PC-3 (cell line): ENCODE measurements around the gene TIMP2. TPM values are rescaled to one million over a fixed set of nuclear protein-coding genes. Genes with fewer than 3 reads are reported as not detected.

Experiments used
- ATAC-seq: fragments of 200-7000 bp; cut with Tn5 transposase; 2 replicates; pipeline ENCODE4 v1.9.1; 2020; ENCODE audit warnings: mild to moderate bottlenecking, moderate library complexity
- BruUV-seq: library from RNA; stranded (reverse); fragments of 400-500 nt; replicated peaks from 2 replicates; lab custom pipeline; 2021; lab: Mats Ljungman, UMichigan
- CTCF ChIA-PET: fragments of 300-600 bp; sonication (Branson Sonifier 250); formaldehyde crosslinking; loops from one replicate; lab custom pipeline; 2022; ENCODE audit warnings: antibody characterized with exemption; lab: Charles Lee
- POLR2A ChIA-PET: fragments of 300-600 bp; sonication (Branson Sonifier 250); formaldehyde crosslinking; loops from one replicate; lab custom pipeline; 2022; ENCODE audit warnings: antibody characterized with exemption; ENCODE audit not compliant: unreplicated experiment; lab: Charles Lee
- DNase-seq: peaks from one replicate; pipeline ENCODE4 v3.0.0-alpha.2; 2015
- H2AFZ ChIP-seq: fragments of 300-600 bp; sonication (generic); 2 replicates; pipeline ENCODE4 v1.6.0; 2016; ENCODE audit warnings: antibody characterized with exemption, low read length
- H3F3A ChIP-seq: fragments of 300-600 bp; sonication (generic); one replicate; pipeline ENCODE4 v1.6.0; 2017; ENCODE audit warnings: antibody characterized with exemption, low read length, control low read depth, mild to moderate bottlenecking; ENCODE audit not compliant: unreplicated experiment
- H3K27ac ChIP-seq: fragments of 300-600 bp; sonication (generic); 2 replicates; pipeline ENCODE4 v1.5.1; 2016; ENCODE audit warnings: mild to moderate bottlenecking, low read length
- H3K27me3 ChIP-seq: fragments of 300-600 bp; sonication (generic); 2 replicates; pipeline ENCODE4 v1.6.1; 2016; ENCODE audit warnings: low read length, mixed read lengths
- H3K36me3 ChIP-seq: fragments of 300-600 bp; sonication (generic); 2 replicates; pipeline ENCODE4 v1.6.1; 2016; ENCODE audit warnings: low read depth, mixed run types, low read length, mixed read lengths
- H3K4me1 ChIP-seq: fragments of 300-600 bp; sonication (generic); 2 replicates; pipeline ENCODE4 v1.5.1; 2016; ENCODE audit warnings: low read length; ENCODE audit not compliant: insufficient read depth
- H3K4me2 ChIP-seq: fragments of 300-600 bp; sonication (generic); 2 replicates; pipeline ENCODE4 v1.6.0; 2016; ENCODE audit warnings: low read length
- H3K4me3 ChIP-seq: fragments of 300-600 bp; sonication (generic); 2 replicates; pipeline ENCODE4 v1.5.1; 2016; ENCODE audit warnings: mild to moderate bottlenecking, low read length, mixed read lengths
- H3K79me2 ChIP-seq: fragments of 300-600 bp; sonication (generic); 2 replicates; pipeline ENCODE4 v1.6.1; 2017; ENCODE audit warnings: low read length, mixed read lengths
- H3K9ac ChIP-seq: fragments of 300-600 bp; sonication (generic); 2 replicates; pipeline ENCODE4 v1.6.0; 2016; ENCODE audit warnings: mild to moderate bottlenecking, low read length
- H3K9me2 ChIP-seq: fragments of 300-600 bp; sonication (generic); replicated peaks from 2 replicates; pipeline ENCODE4 v1.6.1; 2016; ENCODE audit warnings: mixed run types, low read length, mixed read lengths
- H3K9me3 ChIP-seq: fragments of 300-600 bp; sonication (generic); 2 replicates; pipeline ENCODE4 v1.6.1; 2016; ENCODE audit warnings: low read length, mixed read lengths
- H4K20me1 ChIP-seq: fragments of 300-600 bp; sonication (generic); 2 replicates; pipeline ENCODE4 v1.6.1; 2016; ENCODE audit warnings: low read length, mixed read lengths
- EZH2 ChIP-seq: fragments of 300-600 bp; sonication (generic); IDR thresholded peaks from one replicate; pipeline ENCODE4 v1.6.1; 2017; ENCODE audit warnings: antibody characterized with exemption, mild to moderate bottlenecking, low read length; ENCODE audit not compliant: unreplicated experiment
- EZH2phosphoT487 ChIP-seq: fragments of 300-600 bp; sonication (generic); IDR thresholded peaks from 2 replicates; pipeline ENCODE4 v1.6.1; 2018; ENCODE audit warnings: mild to moderate bottlenecking, antibody characterized with exemption, low read length, borderline replicate concordance
- intact Hi-C: fragments of 100-400 bp; cut with micrococcal nuclease; formaldehyde crosslinking; loops from 2 replicates; pipeline ENCODE4 v1.9.0; 2023
- total RNA-seq: library from RNA; depleted of rRNA; stranded (reverse); fragments of >200 nt; gene quantifications from 2 replicates; pipeline ENCODE4 v1.2.3, GENCODE V29; 2014
- TF ChIP-seq, protein P1 (sequence below): fragments of 300-600 bp; sonication (generic); conservative IDR thresholded peaks from 2 replicates; pipeline ENCODE4 v1.5.1; 2017; ENCODE audit warnings: antibody characterized with exemption, low read depth, mild to moderate bottlenecking, low read length

TIMP2 gene
- total RNA-seq, 1 experiment from 2014 or later, result 60.1 TPM

DNA sequence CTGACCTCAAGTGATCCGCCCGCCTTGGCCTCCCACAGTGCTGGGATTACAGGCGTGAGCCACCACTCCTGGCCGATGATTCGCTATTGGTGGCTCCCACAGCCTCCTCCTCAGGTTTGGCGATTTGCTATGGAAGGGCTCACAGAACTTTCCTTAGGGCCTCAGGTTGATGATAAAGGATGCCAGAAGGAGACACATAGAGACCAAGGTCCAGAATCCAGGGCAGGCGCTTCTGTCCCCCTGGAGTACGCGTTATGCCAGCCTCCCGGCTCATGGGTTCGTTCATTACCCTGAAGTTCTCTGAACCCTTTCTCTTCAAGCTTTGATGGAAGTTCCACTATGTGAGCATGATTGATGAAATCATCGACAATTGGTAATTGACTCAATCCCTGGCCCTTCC lies 34.6 kb upstream of the TIMP2 start:
- no peaks in the 10 kb centered on the region for H3K9me3 ChIP-seq
- no TSS peak for BruUV-seq
- H4K20me1 ChIP-seq, result no peaks in the 10 kb centered on the region
- ChIA-PET POLR2A (no interaction called here), CTCF (interaction anchor here (0.7 kb wide), 1 partner anchor 60 kb away, joined by 5 read pairs; no protein-coding TSS in a partner anchor)
- no peak overlapping the region for H3K4me2 ChIP-seq
- no peak overlapping the region for H2AFZ ChIP-seq
- no peaks in the 10 kb centered on the region for H3K9me2 ChIP-seq
- no peaks in the 10 kb centered on the region for H3K79me2 ChIP-seq
- H3K4me1 ChIP-seq, result peaks cover 14% of the 10 kb centered on the region
- H3K36me3 ChIP-seq, result no peaks in the 10 kb centered on the region
- H3K27ac ChIP-seq, result no peak overlapping the region
- no peak for DNase-seq
- no peaks in the 10 kb centered on the region for H3F3A ChIP-seq
- no peak for ATAC-seq
- H3K27me3 ChIP-seq, result no peaks in the 10 kb centered on the region
- H3K4me3 ChIP-seq, result no peak overlapping the region
- H3K9ac ChIP-seq, result no peak overlapping the region
- TF ChIP-seq, protein P1, sequence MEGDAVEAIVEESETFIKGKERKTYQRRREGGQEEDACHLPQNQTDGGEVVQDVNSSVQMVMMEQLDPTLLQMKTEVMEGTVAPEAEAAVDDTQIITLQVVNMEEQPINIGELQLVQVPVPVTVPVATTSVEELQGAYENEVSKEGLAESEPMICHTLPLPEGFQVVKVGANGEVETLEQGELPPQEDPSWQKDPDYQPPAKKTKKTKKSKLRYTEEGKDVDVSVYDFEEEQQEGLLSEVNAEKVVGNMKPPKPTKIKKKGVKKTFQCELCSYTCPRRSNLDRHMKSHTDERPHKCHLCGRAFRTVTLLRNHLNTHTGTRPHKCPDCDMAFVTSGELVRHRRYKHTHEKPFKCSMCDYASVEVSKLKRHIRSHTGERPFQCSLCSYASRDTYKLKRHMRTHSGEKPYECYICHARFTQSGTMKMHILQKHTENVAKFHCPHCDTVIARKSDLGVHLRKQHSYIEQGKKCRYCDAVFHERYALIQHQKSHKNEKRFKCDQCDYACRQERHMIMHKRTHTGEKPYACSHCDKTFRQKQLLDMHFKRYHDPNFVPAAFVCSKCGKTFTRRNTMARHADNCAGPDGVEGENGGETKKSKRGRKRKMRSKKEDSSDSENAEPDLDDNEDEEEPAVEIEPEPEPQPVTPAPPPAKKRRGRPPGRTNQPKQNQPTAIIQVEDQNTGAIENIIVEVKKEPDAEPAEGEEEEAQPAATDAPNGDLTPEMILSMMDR, result no peak
- TF ChIP-seq EZH2 (no peak), EZH2phosphoT487 (no peak)
- intact Hi-C loops, result no loop called here

DNA sequence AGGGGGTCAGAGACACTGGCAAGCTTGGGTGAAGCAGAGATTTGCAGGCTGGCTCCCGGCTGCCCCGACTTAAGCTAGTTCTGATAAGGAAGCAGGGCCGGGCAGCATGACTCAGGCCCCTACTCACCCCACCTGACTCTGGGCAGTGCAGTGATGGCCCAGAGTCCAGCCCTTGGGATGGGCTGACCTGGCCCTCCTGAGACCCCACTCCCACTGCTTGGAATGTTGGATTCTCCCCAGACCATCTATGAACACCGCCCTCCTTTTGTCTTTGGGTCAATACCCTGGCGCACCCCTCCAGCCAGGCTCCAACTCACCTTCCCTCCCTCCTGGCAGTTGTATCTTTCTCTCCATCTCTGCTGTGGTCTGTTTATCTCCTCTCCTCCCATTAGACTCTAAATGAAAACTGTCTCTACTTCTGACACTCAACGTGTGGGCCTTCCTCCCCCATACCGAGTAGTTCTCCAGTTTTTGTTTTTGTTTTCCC lies 33.5 kb upstream of the TIMP2 start:
- ChIA-PET POLR2A (no interaction called here), CTCF (interaction anchor here (0.6 kb wide), 1 partner anchor 71 kb away, joined by 3 read pairs; no protein-coding TSS in a partner anchor)

DNA sequence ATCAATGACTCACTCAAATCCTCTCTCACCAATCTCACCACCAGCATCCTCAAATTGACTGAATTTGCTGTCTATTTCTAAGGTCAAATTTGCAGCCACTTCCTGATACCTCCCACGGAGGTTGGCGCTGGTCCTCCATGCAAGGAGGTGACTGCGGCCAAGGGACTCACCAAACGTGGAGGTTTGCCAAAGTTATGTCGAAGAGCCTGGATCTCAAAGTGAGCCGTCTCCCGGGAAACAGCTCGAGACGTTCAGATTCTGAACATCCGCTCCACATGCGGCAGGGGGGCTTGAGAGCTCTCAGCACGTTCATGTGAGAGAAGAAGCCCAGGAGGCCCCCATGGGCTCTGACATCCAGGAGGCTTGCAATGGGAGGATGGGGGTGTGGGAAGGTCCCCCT lies 31.9 kb upstream of the TIMP2 start:
- H3K4me1 ChIP-seq, result peaks cover 7% of the 10 kb centered on the region; the same call in 1 of the 2 replicates
- no peaks in the 10 kb centered on the region for H3K36me3 ChIP-seq
- H3K9me2 ChIP-seq, result no peaks in the 10 kb centered on the region
- ChIA-PET CTCF (no interaction called here), POLR2A (no interaction called here)
- no peak overlapping the region for H3K27ac ChIP-seq
- no TSS peak for BruUV-seq
- DNase-seq (peak; percentile 35), ATAC-seq (no peak)
- no peaks in the 10 kb centered on the region for H3K27me3 ChIP-seq
- H4K20me1 ChIP-seq, result no peaks in the 10 kb centered on the region
- no peak overlapping the region for H3K4me3 ChIP-seq
- H3K79me2 ChIP-seq, result no peaks in the 10 kb centered on the region
- H3K9ac ChIP-seq, result no peak overlapping the region
- H2AFZ ChIP-seq, result no peak overlapping the region
- no peaks in the 10 kb centered on the region for H3F3A ChIP-seq
- no peaks in the 10 kb centered on the region for H3K9me3 ChIP-seq
- intact Hi-C loops, result no loop called here
- no peak for TF ChIP-seq EZH2
- no peak for TF ChIP-seq EZH2phosphoT487
- TF ChIP-seq, protein P1, result no peak
- no peak overlapping the region for H3K4me2 ChIP-seq

More for the DNA sequence above, 33.5 kb upstream of the TIMP2 start:
- Histone ChIP-seq H4K20me1 (no peaks in the 10 kb centered on the region), H3K9me2 (no peaks in the 10 kb centered on the region), H3K4me3 (no peak overlapping the region), H3K27me3 (no peaks in the 10 kb centered on the region), H3K4me2 (peak overlapping the region; percentile 9; the same call in 1 of the 2 replicates), H3F3A (no peaks in the 10 kb centered on the region), H3K9me3 (no peaks in the 10 kb centered on the region), H3K4me1 (peaks cover 14% of the 10 kb centered on the region), H3K27ac (no peak overlapping the region), H2AFZ (peak overlapping the region; percentile 71), H3K9ac (no peak overlapping the region), H3K36me3 (no peaks in the 10 kb centered on the region), H3K79me2 (no peaks in the 10 kb centered on the region)
- BruUV-seq, result no TSS peak
- no peak for TF ChIP-seq EZH2
- no peak for TF ChIP-seq EZH2phosphoT487
- TF ChIP-seq, protein P1, result no peak
- DNase-seq (peak; percentile 42), ATAC-seq (peak; percentile 63)
- intact Hi-C loops, result no loop called here
